ENCODE measurements around the gene GALNT11.

The GALNT11 gene

GRCh38 chr7:152126741-152127140 lies 101.3 kb downstream of the GALNT11 start:
- DNase-seq = no peak
- Histone ChIP-seq H3K27me3 (replicated peaks) (no peaks in the 10 kb centered on the region), H3K27ac (no peak overlapping the region), H3K4me3 (ENCODE audit: low read depth, low read length) (no peak overlapping the region), H3K36me3 (replicated peaks) (peaks cover 42% of the 10 kb centered on the region)
- no peak for TF ChIP-seq CTCF (IDR thresholded peaks at IDR 0.05; ENCODE audit: low read depth, low read length, missing control alignments)
- in situ Hi-C loops (cut with HindIII; ENCODE audit: low pct_ligation_motif_present, low sequenced_read_pairs) = no loop called here

GRCh38 chr7:152127229-152127628 lies 101.8 kb downstream of the GALNT11 start:
- in situ Hi-C loops (cut with HindIII; ENCODE audit: low pct_ligation_motif_present, low sequenced_read_pairs) = no loop called here
- DNase-seq = no peak
- Histone ChIP-seq H3K36me3 (replicated peaks) (peaks cover 42% of the 10 kb centered on the region), H3K27me3 (replicated peaks) (no peaks in the 10 kb centered on the region), H3K4me3 (ENCODE audit: low read depth, low read length) (no peak overlapping the region), H3K27ac (no peak overlapping the region)
- no peak for TF ChIP-seq CTCF (IDR thresholded peaks at IDR 0.05; ENCODE audit: low read depth, low read length, missing control alignments)

GRCh38 chr7:152128252-152128651 lies 102.8 kb downstream of the GALNT11 start:
- Histone ChIP-seq H3K27me3 (replicated peaks) (no peaks in the 10 kb centered on the region), H3K27ac (no peak overlapping the region), H3K36me3 (replicated peaks) (peaks cover 38% of the 10 kb centered on the region), H3K4me3 (ENCODE audit: low read depth, low read length) (no peak overlapping the region)
- in situ Hi-C loops (cut with HindIII; ENCODE audit: low pct_ligation_motif_present, low sequenced_read_pairs) = no loop called here
- DNase-seq = no peak
- no peak for TF ChIP-seq CTCF (IDR thresholded peaks at IDR 0.05; ENCODE audit: low read depth, low read length, missing control alignments)

GRCh38 chr7:152128741-152129461 lies 103.4 kb downstream of the GALNT11 start:
- Histone ChIP-seq H3K27ac (no peak overlapping the region), H3K36me3 (replicated peaks) (peaks cover 38% of the 10 kb centered on the region), H3K27me3 (replicated peaks) (no peaks in the 10 kb centered on the region), H3K4me3 (ENCODE audit: low read depth, low read length) (no peak overlapping the region)
- TF ChIP-seq CTCF (IDR thresholded peaks at IDR 0.05; ENCODE audit: low read depth, low read length, missing control alignments) = no peak
- in situ Hi-C loops (cut with HindIII; ENCODE audit: low pct_ligation_motif_present, low sequenced_read_pairs) = no loop called here
- no peak for DNase-seq

GRCh38 chr7:152129682-152130081 lies 104.2 kb downstream of the GALNT11 start:
- Histone ChIP-seq H3K4me3 (ENCODE audit: low read depth, low read length) (no peak overlapping the region), H3K36me3 (replicated peaks) (peaks cover 33% of the 10 kb centered on the region), H3K27ac (no peak overlapping the region), H3K27me3 (replicated peaks) (no peaks in the 10 kb centered on the region)
- TF ChIP-seq CTCF (IDR thresholded peaks at IDR 0.05; ENCODE audit: low read depth, low read length, missing control alignments) = no peak
- no peak for DNase-seq
- in situ Hi-C loops (cut with HindIII; ENCODE audit: low pct_ligation_motif_present, low sequenced_read_pairs) = no loop called here
